Stimulated activated naive CD8-positive, alpha-beta T cell treated with anti-CD3 and anti-CD28 coated beads, Interleukin-15, Interleukin-2, amounts not matched to agents 100 ng/mL and 50 ng/mL, for 24 hours (primary cell): Measurements from ENCODE around the gene TNFRSF11A.

Experiments used
- H3K27ac Mint-ChIP-seq: one replicate; pipeline ENCODE4 v1.8.0; 2021; ENCODE audit warnings: mild to moderate bottlenecking, mixed read lengths
- H3K27me3 Mint-ChIP-seq: one replicate; pipeline ENCODE4 v1.8.0; 2021; ENCODE audit warnings: mixed read lengths
- H3K36me3 Mint-ChIP-seq: one replicate; pipeline ENCODE4 v1.8.0; 2021; ENCODE audit warnings: low read depth, mixed read lengths
- H3K4me1 Mint-ChIP-seq: one replicate; pipeline ENCODE4 v1.8.0; 2021; ENCODE audit warnings: low read depth, mixed read lengths
- H3K4me3 Mint-ChIP-seq: one replicate; pipeline ENCODE4 v1.8.0; 2021; ENCODE audit warnings: mild to moderate bottlenecking, mixed read lengths
- H3K9me3 Mint-ChIP-seq: one replicate; pipeline ENCODE4 v1.8.0; 2021; ENCODE audit warnings: mixed read lengths

Gene TNFRSF11A

GRCh38 chr18:62324917-62325805 lies at the start of gene TNFRSF11A:
TSS of gene TNFRSF11A (plus strand) at chr18:62325310. CDS start at chr18:62325353, 43 bp downstream.
- Mint-ChIP-seq H3K4me1 (peaks cover 56% of the 10 kb centered on the region), H3K36me3 (no peaks in the 10 kb centered on the region)

DNA sequence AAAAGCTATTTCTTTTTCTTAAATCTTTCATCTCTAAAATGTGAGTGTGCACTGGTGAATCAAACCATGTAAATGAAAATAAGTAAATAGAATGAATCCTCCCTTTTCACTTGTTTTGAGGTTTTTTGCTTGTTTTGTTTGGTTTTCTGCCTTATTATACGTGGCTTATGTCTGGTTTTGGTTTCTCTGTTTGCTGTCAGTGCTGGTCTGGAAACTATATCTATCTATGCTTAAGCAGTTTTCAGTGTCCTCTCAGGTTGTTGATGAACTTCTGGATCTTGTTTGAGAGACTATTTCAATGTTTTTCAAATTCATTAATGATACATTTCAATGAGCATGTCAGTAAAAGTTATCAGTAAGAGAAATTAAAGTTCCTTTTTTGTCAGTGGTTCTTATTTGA lies 48.1 kb upstream of the TNFRSF11A start:
- no peaks in the 10 kb centered on the region for H3K9me3 Mint-ChIP-seq
- H3K27me3 Mint-ChIP-seq: no peaks in the 10 kb centered on the region
- peaks cover 47% of the 10 kb centered on the region for H3K36me3 Mint-ChIP-seq
- H3K4me1 Mint-ChIP-seq: peaks cover 19% of the 10 kb centered on the region
- H3K27ac Mint-ChIP-seq: no peak overlapping the region
- no peak overlapping the region for H3K4me3 Mint-ChIP-seq

More at GRCh38 chr18:62324917-62325805, at the start of gene TNFRSF11A:
- Mint-ChIP-seq H3K27me3 (peaks cover 75% of the 10 kb centered on the region), H3K9me3 (no peaks in the 10 kb centered on the region), H3K27ac (peak within 1 kb of the TSS; percentile 84), H3K4me3 (peak within 1 kb of the TSS; percentile 78)

GRCh38 chr18:62279561-62279960 lies 45.5 kb upstream of the TNFRSF11A start:
- Mint-ChIP-seq H3K4me1 (peaks cover 29% of the 10 kb centered on the region), H3K27ac (peak overlapping the region; percentile 46), H3K27me3 (no peaks in the 10 kb centered on the region), H3K4me3 (no peak overlapping the region), H3K36me3 (peaks cover 64% of the 10 kb centered on the region), H3K9me3 (no peaks in the 10 kb centered on the region)

DNA sequence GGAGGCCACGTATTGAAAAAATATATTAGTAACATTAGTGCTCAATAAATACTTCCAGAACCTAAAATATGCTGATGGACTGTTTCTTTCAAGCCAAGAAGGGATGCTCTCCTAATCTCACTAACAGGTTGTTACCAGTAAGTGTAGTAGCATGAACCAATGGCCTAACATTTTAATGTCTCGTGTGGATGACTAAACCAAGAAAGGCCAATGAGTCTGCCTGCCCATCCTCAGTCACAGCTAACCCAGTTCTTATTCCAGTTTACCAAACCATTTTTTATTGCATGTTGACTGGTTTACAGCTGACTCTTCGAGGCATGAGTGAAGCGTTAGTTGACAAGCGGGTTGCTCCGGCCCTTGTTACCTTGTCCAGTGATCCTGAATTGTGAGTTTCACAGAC lies 45.1 kb upstream of the TNFRSF11A start:
- H3K27ac Mint-ChIP-seq: no peak overlapping the region
- peaks cover 65% of the 10 kb centered on the region for H3K36me3 Mint-ChIP-seq
- no peaks in the 10 kb centered on the region for H3K9me3 Mint-ChIP-seq
- H3K4me1 Mint-ChIP-seq: peaks cover 30% of the 10 kb centered on the region
- no peak overlapping the region for H3K4me3 Mint-ChIP-seq
- no peaks in the 10 kb centered on the region for H3K27me3 Mint-ChIP-seq

DNA sequence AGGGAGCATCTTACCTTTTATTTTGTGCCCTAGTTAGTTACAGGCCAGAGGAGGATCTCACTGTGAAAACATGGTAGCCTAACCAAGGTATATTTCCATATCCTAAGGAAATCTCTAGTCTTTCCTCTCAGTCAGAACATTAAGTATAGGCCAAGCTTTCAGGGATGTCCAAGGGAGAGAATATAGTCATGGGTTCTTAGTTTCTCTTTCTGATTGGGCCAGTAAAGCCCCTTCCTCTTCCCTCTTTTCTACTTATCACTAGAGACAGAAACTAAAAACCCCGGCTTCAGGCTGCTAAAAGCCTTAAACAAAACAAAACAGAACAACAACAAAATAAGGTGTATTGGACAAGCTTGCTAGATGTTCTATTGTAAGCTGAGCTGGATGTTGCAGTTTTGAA lies 44.3 kb upstream of the TNFRSF11A start:
- no peaks in the 10 kb centered on the region for H3K27me3 Mint-ChIP-seq
- peaks cover 67% of the 10 kb centered on the region for H3K36me3 Mint-ChIP-seq
- H3K4me1 Mint-ChIP-seq: peaks cover 37% of the 10 kb centered on the region

DNA sequence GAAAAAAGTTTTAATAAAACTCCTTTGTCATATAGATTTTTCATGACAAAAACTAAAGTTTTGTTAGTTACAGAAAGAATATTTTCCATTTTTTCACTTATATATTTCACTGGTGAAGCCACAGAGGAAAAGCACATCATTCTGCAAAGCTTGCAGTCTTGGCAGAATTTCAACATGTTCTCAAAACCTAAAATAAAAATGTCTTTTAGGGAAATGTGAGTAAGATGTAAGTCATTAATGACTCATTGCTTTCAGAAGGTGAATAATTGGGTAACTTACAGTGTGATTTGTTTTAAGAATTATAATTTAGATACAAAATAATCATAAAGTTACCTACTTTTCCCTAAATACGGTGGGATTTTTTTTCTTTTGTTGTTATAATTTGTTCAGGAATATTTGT lies 43.4 kb upstream of the TNFRSF11A start:
- H3K36me3 Mint-ChIP-seq: peaks cover 63% of the 10 kb centered on the region
- H3K27me3 Mint-ChIP-seq: no peaks in the 10 kb centered on the region
- no peaks in the 10 kb centered on the region for H3K9me3 Mint-ChIP-seq
- H3K4me1 Mint-ChIP-seq: peaks cover 42% of the 10 kb centered on the region
- H3K4me3 Mint-ChIP-seq: no peak overlapping the region
- no peak overlapping the region for H3K27ac Mint-ChIP-seq

More for the DNA sequence above, 44.3 kb upstream of the TNFRSF11A start:
- H3K4me3 Mint-ChIP-seq: no peak overlapping the region
- no peaks in the 10 kb centered on the region for H3K9me3 Mint-ChIP-seq
- H3K27ac Mint-ChIP-seq: peak overlapping the region; percentile 33

GRCh38 chr18:62282188-62282629 lies 42.9 kb upstream of the TNFRSF11A start:
- Mint-ChIP-seq H3K27me3 (no peaks in the 10 kb centered on the region), H3K9me3 (no peaks in the 10 kb centered on the region), H3K36me3 (peaks cover 64% of the 10 kb centered on the region), H3K4me3 (peak overlapping the region; percentile 23), H3K27ac (peak overlapping the region; percentile 55), H3K4me1 (peaks cover 42% of the 10 kb centered on the region)

DNA sequence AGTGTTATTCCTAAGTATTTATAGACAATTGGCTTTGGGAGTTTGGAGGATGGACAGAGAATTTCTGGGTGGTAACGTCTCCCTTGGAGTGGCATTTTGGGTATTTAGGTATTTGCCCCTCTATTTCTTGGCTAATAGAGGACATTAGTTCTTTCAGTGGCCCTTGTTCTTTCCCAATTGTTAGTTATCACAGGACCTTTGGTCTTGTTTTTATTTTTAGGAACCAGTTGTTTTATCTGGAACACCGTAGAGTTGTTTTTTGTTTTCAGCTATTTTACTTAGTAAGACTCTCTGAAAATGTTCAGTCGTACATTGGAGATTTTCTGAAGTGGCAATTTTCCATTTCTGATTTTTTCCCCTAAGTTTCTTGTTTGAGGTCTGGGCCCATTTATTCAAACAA lies 40.5 kb upstream of the TNFRSF11A start:
- H3K4me1 Mint-ChIP-seq: peaks cover 58% of the 10 kb centered on the region
- H3K36me3 Mint-ChIP-seq: peaks cover 68% of the 10 kb centered on the region
- H3K27me3 Mint-ChIP-seq: no peaks in the 10 kb centered on the region
- H3K27ac Mint-ChIP-seq: no peak overlapping the region
- no peaks in the 10 kb centered on the region for H3K9me3 Mint-ChIP-seq
- H3K4me3 Mint-ChIP-seq: no peak overlapping the region

- H3K4me1 Mint-ChIP-seq: peaks cover 57% of the 10 kb centered on the region
- H3K27ac Mint-ChIP-seq: peak overlapping the region; percentile 70
- H3K27me3 Mint-ChIP-seq: no peaks in the 10 kb centered on the region
- peaks cover 67% of the 10 kb centered on the region for H3K36me3 Mint-ChIP-seq
- H3K9me3 Mint-ChIP-seq: no peaks in the 10 kb centered on the region
- no peak overlapping the region for H3K4me3 Mint-ChIP-seq
Measured at GRCh38 chr18:62285281-62285680, 39.8 kb upstream of the TNFRSF11A start.

- Mint-ChIP-seq H3K36me3 (peaks cover 52% of the 10 kb centered on the region), H3K9me3 (no peaks in the 10 kb centered on the region), H3K4me3 (no peak overlapping the region), H3K4me1 (peaks cover 34% of the 10 kb centered on the region), H3K27me3 (no peaks in the 10 kb centered on the region), H3K27ac (no peak overlapping the region)
Measured at GRCh38 chr18:62287781-62288664, 37.1 kb upstream of the TNFRSF11A start.

DNA sequence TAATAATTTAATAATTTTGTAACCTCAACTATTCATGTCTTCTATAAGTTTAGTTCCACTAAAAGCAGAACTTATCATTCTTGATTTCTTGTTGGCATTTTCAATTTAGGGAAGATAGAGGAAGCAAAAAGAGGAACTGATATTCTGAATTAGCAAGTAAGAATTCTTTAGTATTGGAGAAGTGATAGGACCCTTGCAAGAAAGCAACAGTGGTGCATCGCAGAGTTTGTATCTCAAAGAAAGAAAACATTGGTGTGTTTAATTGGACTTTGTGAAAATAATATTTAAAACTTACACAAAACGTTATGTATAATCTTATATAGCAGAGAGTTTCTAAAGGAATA lies 36.5 kb upstream of the TNFRSF11A start:
- H3K36me3 Mint-ChIP-seq: peaks cover 48% of the 10 kb centered on the region
- H3K9me3 Mint-ChIP-seq: no peaks in the 10 kb centered on the region
- no peak overlapping the region for H3K4me3 Mint-ChIP-seq

GRCh38 chr18:62289047-62289446 lies 36.1 kb upstream of the TNFRSF11A start:
- Mint-ChIP-seq H3K4me3 (no peak overlapping the region), H3K4me1 (peaks cover 32% of the 10 kb centered on the region), H3K27me3 (no peaks in the 10 kb centered on the region), H3K9me3 (no peaks in the 10 kb centered on the region), H3K27ac (no peak overlapping the region), H3K36me3 (peaks cover 47% of the 10 kb centered on the region)

More for the DNA sequence above, 36.5 kb upstream of the TNFRSF11A start:
- Mint-ChIP-seq H3K27ac (no peak overlapping the region), H3K27me3 (no peaks in the 10 kb centered on the region), H3K4me1 (peaks cover 32% of the 10 kb centered on the region)

GRCh38 chr18:62294073-62294472 lies 31.0 kb upstream of the TNFRSF11A start:
- Mint-ChIP-seq H3K4me1 (peaks cover 3% of the 10 kb centered on the region), H3K27me3 (no peaks in the 10 kb centered on the region), H3K27ac (no peak overlapping the region), H3K4me3 (no peak overlapping the region), H3K9me3 (no peaks in the 10 kb centered on the region), H3K36me3 (peaks cover 18% of the 10 kb centered on the region)

DNA sequence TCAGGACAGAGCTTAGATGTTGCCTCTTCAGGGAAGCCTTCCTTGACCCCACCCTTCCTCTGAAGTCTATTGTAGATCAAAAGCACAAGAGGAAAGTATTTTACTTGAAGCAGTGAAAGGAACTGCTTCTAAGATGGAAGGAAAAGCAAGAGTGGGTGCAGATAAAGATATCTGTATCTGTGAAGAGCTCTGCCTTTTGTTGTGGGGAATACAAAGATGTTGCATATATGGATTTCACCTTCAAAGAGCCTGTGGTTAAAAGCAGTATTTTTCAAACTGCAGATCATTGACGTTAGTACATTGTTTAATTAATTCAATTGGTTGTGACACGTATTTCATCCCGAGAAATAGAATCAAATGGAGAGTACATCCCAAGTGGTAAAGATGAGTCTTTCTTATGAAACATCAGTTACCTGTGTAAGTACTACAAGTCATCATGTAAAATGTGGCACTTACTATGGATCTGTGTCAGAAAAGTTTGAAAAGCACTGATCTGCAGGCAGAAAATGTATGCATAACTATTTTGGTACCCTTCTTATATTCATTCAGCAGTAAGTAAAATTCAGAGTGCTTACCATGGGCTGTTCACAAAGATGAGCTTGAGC lies 24.6 kb upstream of the TNFRSF11A start:
- Mint-ChIP-seq H3K36me3 (peaks cover 61% of the 10 kb centered on the region), H3K4me3 (no peak overlapping the region), H3K27ac (no peak overlapping the region), H3K4me1 (peaks cover 6% of the 10 kb centered on the region), H3K9me3 (no peaks in the 10 kb centered on the region), H3K27me3 (no peaks in the 10 kb centered on the region)

- Mint-ChIP-seq H3K4me1 (peaks cover 6% of the 10 kb centered on the region), H3K4me3 (no peak overlapping the region), H3K9me3 (no peaks in the 10 kb centered on the region), H3K36me3 (peaks cover 61% of the 10 kb centered on the region), H3K27ac (no peak overlapping the region), H3K27me3 (no peaks in the 10 kb centered on the region)
Measured at GRCh38 chr18:62301322-62301721, 23.8 kb upstream of the TNFRSF11A start.
